Retinal pigment epithelial cell (primary cell): ENCODE measurements around the gene WDR59.

ENCODE experiments used
- DNase-seq: peaks from one replicate; pipeline ENCODE4 v3.0.0-alpha.2; 2010; ENCODE audit warnings: low read depth
- H3K4me3 ChIP-seq: 2 replicates; pipeline ENCODE4 v1.5.1; 2011; ENCODE audit warnings: mild to moderate bottlenecking, low read length, control low read depth, moderate library complexity
- TF ChIP-seq, protein P1 (sequence below): conservative IDR thresholded peaks from 2 replicates; pipeline ENCODE4 v1.5.1; 2011; ENCODE audit warnings: low read depth, low read length, control low read depth, inconsistent platforms

Gene WDR59

GRCh38 chr16:74954763-74955162 lies 30.2 kb downstream of the WDR59 start:
- no peak overlapping the region for H3K4me3 ChIP-seq
- no peak for DNase-seq
- TF ChIP-seq, protein P1, sequence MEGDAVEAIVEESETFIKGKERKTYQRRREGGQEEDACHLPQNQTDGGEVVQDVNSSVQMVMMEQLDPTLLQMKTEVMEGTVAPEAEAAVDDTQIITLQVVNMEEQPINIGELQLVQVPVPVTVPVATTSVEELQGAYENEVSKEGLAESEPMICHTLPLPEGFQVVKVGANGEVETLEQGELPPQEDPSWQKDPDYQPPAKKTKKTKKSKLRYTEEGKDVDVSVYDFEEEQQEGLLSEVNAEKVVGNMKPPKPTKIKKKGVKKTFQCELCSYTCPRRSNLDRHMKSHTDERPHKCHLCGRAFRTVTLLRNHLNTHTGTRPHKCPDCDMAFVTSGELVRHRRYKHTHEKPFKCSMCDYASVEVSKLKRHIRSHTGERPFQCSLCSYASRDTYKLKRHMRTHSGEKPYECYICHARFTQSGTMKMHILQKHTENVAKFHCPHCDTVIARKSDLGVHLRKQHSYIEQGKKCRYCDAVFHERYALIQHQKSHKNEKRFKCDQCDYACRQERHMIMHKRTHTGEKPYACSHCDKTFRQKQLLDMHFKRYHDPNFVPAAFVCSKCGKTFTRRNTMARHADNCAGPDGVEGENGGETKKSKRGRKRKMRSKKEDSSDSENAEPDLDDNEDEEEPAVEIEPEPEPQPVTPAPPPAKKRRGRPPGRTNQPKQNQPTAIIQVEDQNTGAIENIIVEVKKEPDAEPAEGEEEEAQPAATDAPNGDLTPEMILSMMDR, result no peak

DNA sequence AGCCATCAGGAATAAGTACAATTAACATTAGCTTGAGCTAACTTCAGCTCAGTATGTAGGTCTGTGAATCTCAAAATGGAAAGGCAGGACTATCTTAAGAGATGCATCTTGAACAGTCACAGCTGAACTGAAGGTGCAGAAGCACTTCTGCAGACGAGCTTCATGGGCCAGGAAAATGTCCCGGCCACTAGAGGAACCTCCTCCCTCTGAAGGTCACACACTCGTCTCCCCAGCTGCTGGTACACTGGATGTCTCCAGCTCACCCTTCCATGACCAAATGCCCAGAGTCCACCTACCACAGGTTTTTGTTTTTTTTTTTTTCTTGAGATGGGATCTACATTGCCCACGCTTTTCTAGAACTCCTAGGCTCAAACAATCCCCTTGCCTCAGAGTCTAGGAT lies 33.2 kb downstream of the WDR59 start:
- TF ChIP-seq, protein P1, result no peak
- H3K4me3 ChIP-seq, result no peak overlapping the region
- DNase-seq, result no peak

GRCh38 chr16:74951206-74951605 lies 33.7 kb downstream of the WDR59 start:
- TF ChIP-seq, protein P1, result no peak
- DNase-seq, result no peak
- no peak overlapping the region for H3K4me3 ChIP-seq

GRCh38 chr16:74950511-74950910 lies 34.4 kb downstream of the WDR59 start:
- TF ChIP-seq, protein P1, result no peak
- H3K4me3 ChIP-seq, result no peak overlapping the region
- no peak for DNase-seq

DNA sequence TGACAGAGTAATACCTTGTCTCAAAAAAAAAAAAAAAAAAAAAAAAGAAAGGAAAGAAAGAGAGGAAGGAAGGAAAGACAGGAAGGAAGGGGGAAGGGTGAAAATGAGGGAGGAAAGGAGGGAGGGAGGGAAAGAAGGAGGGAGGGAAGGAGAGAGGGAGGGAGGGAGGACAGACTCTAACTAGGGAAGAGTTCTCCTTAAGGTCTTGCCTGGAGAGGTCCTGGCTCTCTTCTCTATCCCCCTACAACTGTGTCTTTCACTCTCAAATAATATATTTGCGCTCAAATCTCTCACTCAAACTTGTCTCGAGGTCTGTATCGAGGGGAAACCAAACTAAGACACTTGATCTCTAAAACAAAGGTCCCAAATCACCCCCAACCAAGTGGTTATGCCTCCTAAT lies 35.6 kb downstream of the WDR59 start:
- no peak for DNase-seq
- no peak overlapping the region for H3K4me3 ChIP-seq
- TF ChIP-seq, protein P1, result no peak

DNA sequence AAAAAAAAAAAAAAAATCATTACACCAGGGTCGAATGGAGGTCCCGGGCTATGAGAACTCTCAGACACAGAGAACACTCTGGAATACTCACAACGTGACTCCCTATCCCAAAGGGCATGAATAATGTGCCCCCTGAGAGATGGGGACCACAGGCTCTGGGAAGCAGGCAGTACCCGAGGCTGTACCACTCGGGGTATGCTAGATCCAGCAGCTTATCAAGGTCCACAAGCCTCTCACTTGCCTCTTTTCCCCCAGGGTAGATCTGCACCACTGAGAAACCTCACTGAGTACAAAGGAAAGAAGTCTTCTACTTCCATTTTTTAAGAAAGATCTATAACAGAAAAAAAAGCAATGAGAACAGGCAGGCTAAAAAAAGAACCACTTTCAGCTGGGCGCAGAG lies 40.5 kb downstream of the WDR59 start:
- H3K4me3 ChIP-seq, result no peak overlapping the region
- TF ChIP-seq, protein P1, result no peak
- DNase-seq, result no peak

- H3K4me3 ChIP-seq, result no peak overlapping the region
- DNase-seq, result no peak
- TF ChIP-seq, protein P1, result no peak
Observed at GRCh38 chr16:74942977-74943918, 41.7 kb downstream of the WDR59 start.
